Transverse colon (tissue), 4 donors: ENCODE data around the gene LUZP2.

Experiments
- EP300 ChIP-seq: sonication (generic); formaldehyde crosslinking; IDR thresholded peaks from one replicate; pipeline ENCODE4 v1.6.1; 2017; ENCODE audit warnings: antibody characterized with exemption, low read depth
- POLR2A ChIP-seq: fragments of 450-650 bp; IDR thresholded peaks from one replicate; pipeline ENCODE4 v1.6.1; 2016; ENCODE audit warnings: antibody characterized with exemption, mild to moderate bottlenecking, moderate library complexity
- POLR2AphosphoS5 ChIP-seq, 3 donors: sonication (generic); formaldehyde crosslinking; IDR thresholded peaks; one replicate each; pipeline ENCODE4 v1.6.1; 2016; ENCODE audit warnings: antibody characterized with exemption in 3 of 3
- TF ChIP-seq, protein P1 (sequence below), 5 experiments: fragments of 200-600 bp in 3 of 5; fragments of 450-650 bp in 2 of 5; sonication (generic) in 3 of 5; IDR thresholded peaks; 1 replicate in 2 of 5; 2 replicates in 3 of 5; pipeline ENCODE4 v1.5.1; 2016 to 2017; ENCODE audit warnings: antibody characterized with exemption in 5 of 5, inconsistent platforms in 3 of 5, mild to moderate bottlenecking in 2 of 5, moderate library complexity in 1 of 5

DNA sequence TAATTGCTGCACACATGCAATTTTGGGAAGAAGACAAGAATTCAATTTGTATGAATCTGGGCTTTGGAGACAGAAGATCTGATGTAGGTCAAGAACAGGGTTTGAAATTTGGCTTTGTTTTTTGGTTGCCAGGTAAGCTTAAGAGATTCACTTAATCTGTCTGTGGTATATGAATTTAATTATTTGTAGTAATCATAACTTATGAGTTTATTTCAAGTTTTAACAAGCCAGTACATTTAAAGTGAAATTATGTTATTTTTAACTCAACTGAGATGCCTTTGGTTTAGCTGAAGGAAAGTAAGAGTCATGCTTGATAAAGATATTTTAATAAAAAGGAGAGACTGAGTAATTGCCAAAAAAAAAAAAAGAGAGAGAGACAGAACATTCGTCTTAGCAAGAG, 384.1 kb downstream of the LUZP2 start:
- no peak for TF ChIP-seq POLR2A
- TF ChIP-seq, protein P1, sequence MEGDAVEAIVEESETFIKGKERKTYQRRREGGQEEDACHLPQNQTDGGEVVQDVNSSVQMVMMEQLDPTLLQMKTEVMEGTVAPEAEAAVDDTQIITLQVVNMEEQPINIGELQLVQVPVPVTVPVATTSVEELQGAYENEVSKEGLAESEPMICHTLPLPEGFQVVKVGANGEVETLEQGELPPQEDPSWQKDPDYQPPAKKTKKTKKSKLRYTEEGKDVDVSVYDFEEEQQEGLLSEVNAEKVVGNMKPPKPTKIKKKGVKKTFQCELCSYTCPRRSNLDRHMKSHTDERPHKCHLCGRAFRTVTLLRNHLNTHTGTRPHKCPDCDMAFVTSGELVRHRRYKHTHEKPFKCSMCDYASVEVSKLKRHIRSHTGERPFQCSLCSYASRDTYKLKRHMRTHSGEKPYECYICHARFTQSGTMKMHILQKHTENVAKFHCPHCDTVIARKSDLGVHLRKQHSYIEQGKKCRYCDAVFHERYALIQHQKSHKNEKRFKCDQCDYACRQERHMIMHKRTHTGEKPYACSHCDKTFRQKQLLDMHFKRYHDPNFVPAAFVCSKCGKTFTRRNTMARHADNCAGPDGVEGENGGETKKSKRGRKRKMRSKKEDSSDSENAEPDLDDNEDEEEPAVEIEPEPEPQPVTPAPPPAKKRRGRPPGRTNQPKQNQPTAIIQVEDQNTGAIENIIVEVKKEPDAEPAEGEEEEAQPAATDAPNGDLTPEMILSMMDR (IDR thresholded peaks at IDR 0.05), result no peak
- TF ChIP-seq EP300, result no peak
- TF ChIP-seq POLR2AphosphoS5 (IDR thresholded peaks at IDR 0.05), result no peak
